Raji (cell line): ENCODE measurements around the gene ALLC.

Experiments
- POLR2A ChIP-seq: IDR thresholded peaks from 2 replicates; pipeline ENCODE4 v1.6.1; 2011; ENCODE audit warnings: low read depth, low read length, control low read depth; ENCODE audit not compliant: insufficient read depth

The ALLC gene

GRCh38 chr2:3664118-3664517 is 6.1 kb downstream of the ALLC start:
- TF ChIP-seq POLR2A, result no peak

GRCh38 chr2:3664925-3665324 is 6.9 kb downstream of the ALLC start:
- no peak for TF ChIP-seq POLR2A

DNA sequence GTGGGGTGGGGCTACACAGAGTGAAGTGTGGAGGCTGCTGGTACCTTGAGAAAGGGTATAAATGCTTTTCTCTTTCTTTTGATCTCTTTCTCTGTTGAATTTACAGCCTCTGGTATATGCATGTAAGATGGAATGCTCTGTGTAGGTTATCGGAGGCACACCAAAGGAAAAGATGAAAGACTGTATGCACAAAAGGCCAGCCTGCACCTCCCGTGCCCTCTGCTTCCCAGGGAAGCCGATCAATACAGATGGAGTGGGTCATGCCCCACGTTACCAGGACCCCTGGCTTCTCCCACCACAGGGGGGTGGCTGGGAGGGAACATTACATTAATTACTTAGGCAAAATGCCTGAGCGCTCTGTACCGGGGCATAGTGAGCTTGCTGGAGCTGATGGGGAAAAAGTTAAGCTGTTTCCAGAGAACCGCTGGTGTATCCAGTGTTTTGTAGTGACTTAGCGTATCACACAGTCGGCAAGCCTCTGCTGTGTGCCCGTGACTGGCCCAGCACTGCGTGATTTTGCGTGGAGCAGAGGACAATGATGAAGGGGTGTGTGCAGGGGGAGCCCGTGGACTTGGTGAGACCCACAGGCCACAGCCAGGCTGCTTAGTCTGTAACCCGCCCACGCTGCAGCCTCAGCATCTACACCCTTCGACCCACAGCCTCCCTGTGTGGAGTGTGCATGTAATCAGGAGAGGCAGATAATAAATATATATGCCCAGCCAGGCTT is 8.0 kb downstream of the ALLC start:
- TF ChIP-seq POLR2A, result no peak

DNA sequence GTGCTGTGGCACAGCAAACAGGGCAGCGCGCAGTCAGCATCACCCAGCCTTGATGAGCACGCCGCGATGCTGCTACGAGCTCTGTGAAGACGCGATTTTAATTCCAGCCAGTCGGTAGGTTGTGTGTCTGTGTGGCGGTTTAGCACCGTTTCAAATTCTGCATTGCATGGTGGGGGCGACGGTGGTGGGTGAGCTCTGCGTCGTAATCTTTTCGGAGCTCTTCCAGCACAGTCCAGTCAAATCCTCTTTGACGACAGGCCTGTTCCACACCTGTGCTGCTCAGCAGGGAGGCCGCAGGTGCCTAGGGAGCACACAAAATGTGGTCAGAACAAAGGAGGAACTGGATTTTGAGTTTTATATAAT is 8.6 kb downstream of the ALLC start:
- no peak for TF ChIP-seq POLR2A

DNA sequence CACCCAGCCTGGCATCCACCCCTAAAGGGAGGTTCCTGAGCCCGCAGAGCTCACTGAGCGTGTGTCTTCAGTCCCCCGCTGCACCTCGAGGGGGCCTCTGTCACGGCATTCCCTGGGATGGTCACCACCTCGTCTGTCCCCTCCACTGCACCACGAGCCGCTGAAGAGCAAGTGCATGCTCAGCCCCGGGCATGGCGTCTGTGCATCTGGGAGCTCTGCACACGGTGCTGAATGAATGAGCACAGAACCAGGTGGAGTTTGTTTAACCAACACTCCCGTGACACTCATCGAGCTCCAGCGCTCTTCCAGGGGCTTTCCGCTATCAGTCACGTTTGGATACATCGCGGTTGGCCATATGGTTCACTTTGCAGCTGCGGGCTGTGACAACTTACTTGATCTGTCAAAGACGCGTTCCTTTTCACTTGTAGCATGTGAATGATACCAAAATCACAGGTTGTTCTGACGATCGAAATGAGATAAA is 9.2 kb downstream of the ALLC start:
- TF ChIP-seq POLR2A, result no peak

GRCh38 chr2:3669656-3670055 is 11.7 kb downstream of the ALLC start:
- TF ChIP-seq POLR2A, result no peak

DNA sequence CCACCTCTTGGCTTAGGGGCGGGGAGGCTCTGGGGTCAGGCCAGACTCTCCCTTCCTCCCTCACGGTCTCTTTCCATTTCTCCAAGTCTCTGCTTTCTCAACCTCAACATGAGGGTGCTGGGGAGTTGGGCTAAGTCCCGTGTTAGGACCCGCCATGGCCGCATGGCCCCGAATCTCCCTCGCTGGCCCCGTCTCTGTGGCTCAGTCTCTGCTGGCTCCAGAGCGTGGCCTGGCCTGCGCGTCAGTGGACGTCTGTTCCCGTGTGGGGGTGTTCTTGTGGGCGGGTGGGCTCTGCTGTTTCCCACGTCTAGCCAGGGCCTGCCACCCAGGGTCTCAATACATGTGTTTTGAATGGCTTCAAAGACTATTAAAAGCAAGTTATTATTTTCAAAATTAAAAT is 12.4 kb downstream of the ALLC start:
- no peak for TF ChIP-seq POLR2A

GRCh38 chr2:3670941-3671340 is 12.9 kb downstream of the ALLC start:
- TF ChIP-seq POLR2A, result no peak

- no peak for TF ChIP-seq POLR2A
Measured at GRCh38 chr2:3672861-3673678, 15.1 kb downstream of the ALLC start.

- TF ChIP-seq POLR2A, result no peak
Measured at GRCh38 chr2:3674066-3674845, 16.3 kb downstream of the ALLC start.

DNA sequence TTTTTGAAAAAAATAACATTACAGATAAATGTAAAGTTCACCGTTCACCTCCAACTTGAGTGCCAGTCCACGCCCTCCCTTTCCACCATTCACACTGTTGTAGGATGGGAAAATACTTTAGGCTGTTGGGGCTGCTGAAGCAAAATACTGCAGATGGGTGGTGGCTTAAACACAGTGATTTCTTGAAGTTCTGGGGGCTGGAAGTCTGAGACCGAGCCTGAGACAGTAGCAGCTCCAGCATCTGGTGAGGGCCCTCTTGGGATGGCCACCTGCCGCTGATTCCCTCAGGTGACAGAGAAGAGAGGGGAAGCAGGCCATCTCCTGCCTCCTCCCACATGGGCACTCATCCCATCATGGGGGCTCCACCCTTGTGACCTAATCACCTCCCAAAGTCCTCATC is 17.7 kb downstream of the ALLC start:
- no peak for TF ChIP-seq POLR2A

GRCh38 chr2:3677436-3677835 is 19.4 kb downstream of the ALLC start:
- no peak for TF ChIP-seq POLR2A

DNA sequence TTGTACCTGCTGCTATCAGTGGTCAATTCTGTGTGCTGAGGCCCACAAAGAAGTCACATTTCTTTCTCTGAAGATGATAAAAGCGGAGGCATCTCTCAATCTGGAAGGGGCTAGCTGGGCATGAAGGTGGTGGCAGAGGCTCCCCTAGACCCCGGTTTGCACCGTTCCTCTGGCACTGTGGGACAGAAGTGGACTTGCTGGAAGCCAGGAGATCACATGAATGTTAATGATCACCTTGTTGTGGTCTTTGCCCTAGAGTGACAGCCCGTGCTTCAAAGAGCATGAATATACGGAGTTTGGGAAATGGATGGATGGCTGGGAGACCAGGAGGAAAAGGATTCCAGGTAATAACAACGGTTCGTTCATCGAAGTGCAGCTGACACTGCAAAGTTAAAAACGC is 20.2 kb downstream of the ALLC start:
- no peak for TF ChIP-seq POLR2A

DNA sequence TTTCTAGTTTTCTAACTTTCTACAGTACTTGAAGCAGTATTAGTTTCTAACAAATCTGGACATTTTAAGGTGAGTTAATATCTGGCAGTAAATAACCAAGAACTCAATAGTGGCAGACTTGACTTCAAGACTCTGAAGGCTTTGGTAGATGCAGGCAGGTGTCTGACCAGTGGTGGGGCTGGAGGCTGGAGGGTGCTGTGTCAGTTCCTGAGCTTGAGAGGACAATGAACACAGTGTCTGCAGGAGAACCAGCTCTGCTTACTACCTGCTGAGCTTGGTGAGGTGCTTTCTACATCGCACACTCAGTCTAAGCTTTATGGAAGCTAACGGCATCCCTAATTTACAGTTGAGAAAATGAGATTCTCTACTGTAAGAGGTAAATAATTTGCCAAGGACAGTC is 21.2 kb downstream of the ALLC start:
- TF ChIP-seq POLR2A, result no peak

DNA sequence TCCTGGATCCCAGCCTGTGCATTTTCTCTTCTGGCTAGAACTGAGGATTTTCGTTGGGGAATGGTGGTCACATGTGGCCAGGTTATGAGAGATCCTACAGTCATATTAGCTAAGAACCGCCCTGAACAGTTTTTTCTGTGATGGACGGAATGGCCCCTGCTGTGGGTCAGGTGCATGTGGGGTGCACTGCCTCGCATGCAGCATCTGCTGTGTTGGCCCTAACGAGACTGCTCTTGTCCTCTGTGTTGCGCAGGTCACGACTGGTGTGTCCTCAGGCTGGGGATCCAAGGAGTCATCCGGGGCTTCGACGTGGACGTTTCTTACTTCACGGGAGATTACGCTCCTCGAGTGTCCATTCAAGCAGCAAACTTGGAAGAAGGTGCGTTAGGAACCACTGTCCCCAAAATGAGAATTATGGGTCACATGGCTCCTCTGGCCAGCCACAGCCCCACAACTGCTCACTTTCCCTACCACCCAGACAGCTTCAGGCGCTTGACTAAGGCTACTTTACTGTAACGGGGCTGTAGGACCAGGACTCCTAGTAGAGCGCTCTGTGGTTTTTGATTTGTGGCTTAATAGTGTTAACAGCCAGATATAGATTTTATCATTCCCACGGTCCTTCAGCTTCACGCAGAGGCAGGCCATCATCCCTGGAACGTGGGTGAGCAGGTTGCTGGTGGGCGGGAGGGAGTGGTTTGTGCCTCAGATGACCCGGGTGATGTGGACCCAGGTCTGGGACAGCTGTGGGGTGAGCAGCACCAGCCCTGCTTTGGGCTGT is 21.8 kb downstream of the ALLC start:
- TF ChIP-seq POLR2A, result no peak

GRCh38 chr2:3680548-3681345 is 22.7 kb downstream of the ALLC start:
- TF ChIP-seq POLR2A, result no peak
